Stimulated activated CD8-positive, alpha-beta memory T cell treated with anti-CD3 and anti-CD28 coated beads, Interleukin-12 subunit alpha, Interleukin-12 subunit beta, amount 100 ng/mL, for 1 hour (primary cell): ENCODE measurements around the gene CHAT.
A peak's percentile ranks its signal among the peaks of the same experiment; 100 is the strongest.

Source experiments
- DNase-seq: peaks from one replicate; pipeline ENCODE4 v3.0.0-alpha.2; 2020; ENCODE audit warnings: low read depth

The CHAT gene

GRCh38 chr10:49613882-49614241, at the start of gene CHAT:
CHAT (plus strand) TSS chr10:49614037; CDS start chr10:49614190, 153 bp downstream.
- no peak for DNase-seq

GRCh38 chr10:49564461-49565009, 49.3 kb upstream of the CHAT start:
- DNase-seq: no peak

GRCh38 chr10:49567810-49568209, 46.0 kb upstream of the CHAT start:
- DNase-seq: no peak

- no peak for DNase-seq
These were observed 45.6 kb upstream of the CHAT start for GRCh38 chr10:49568235-49568634.

GRCh38 chr10:49569031-49569631, 44.7 kb upstream of the CHAT start:
- no peak for DNase-seq

- no peak for DNase-seq
These were observed 42.4 kb upstream of the CHAT start for GRCh38 chr10:49571388-49571787.

- DNase-seq: no peak
These were observed 41.2 kb upstream of the CHAT start for GRCh38 chr10:49572594-49573114.

GRCh38 chr10:49575489-49576072, 38.3 kb upstream of the CHAT start:
- DNase-seq: no peak

GRCh38 chr10:49577182-49577925, 36.5 kb upstream of the CHAT start:
- no peak for DNase-seq

GRCh38 chr10:49578392-49578791, 35.4 kb upstream of the CHAT start:
- no peak for DNase-seq

GRCh38 chr10:49579621-49580020, 34.2 kb upstream of the CHAT start:
- DNase-seq: no peak

GRCh38 chr10:49585387-49585786, 28.4 kb upstream of the CHAT start:
- no peak for DNase-seq

GRCh38 chr10:49587981-49588380, 25.9 kb upstream of the CHAT start:
- no peak for DNase-seq

GRCh38 chr10:49592726-49593563, 20.9 kb upstream of the CHAT start:
- DNase-seq: peak; percentile 43

GRCh38 chr10:49593564-49593875, 20.3 kb upstream of the CHAT start:
- DNase-seq: no peak

- no peak for DNase-seq
These were observed 19.8 kb upstream of the CHAT start for GRCh38 chr10:49593998-49594397.

- peak; percentile 2 for DNase-seq
These were observed 19.2 kb upstream of the CHAT start for GRCh38 chr10:49594594-49594993.

- DNase-seq: no peak
These were observed 18.7 kb upstream of the CHAT start for GRCh38 chr10:49595003-49595712.

GRCh38 chr10:49595713-49596492, 17.9 kb upstream of the CHAT start:
- no peak for DNase-seq

GRCh38 chr10:49596493-49596809, 17.4 kb upstream of the CHAT start:
- DNase-seq: no peak

- no peak for DNase-seq
These were observed 17.0 kb upstream of the CHAT start for GRCh38 chr10:49596836-49597235.
